Peyer's patch (tissue), 4 donors: ENCODE data around the gene EEF1A2. TPM values are rescaled to one million over a fixed set of nuclear protein-coding genes. Genes with fewer than 3 reads are reported as not detected.
A peak's percentile ranks its signal among the peaks of the same experiment; 100 is the strongest.
"Not testable (repeated sequence)": the region's sequence is repeated elsewhere in the genome, so short reads cannot be mapped to it uniquely, and the experiment has no call there.

Experiments used
- DNase-seq, 3 donors: peaks; one replicate each; pipeline ENCODE4 v3.0.0-alpha.2; 2017 to 2019
- H3K27ac ChIP-seq, 4 donors: fragments of 200-600 bp; sonication (generic); one replicate each; pipeline ENCODE4 v1.5.1; 2016 to 2019
- H3K27me3 ChIP-seq, 2 donors: fragments of 200-600 bp; sonication (generic); one replicate each; pipeline ENCODE4 v1.5.1; 2019
- H3K36me3 ChIP-seq, 3 donors: fragments of 200-600 bp; sonication (generic); one replicate each; pipeline ENCODE4 v1.5.1; 2016 to 2019
- H3K4me1 ChIP-seq, 4 donors: fragments of 200-600 bp; sonication (generic); one replicate each; pipeline ENCODE4 v1.5.1; 2016 to 2019
- H3K4me3 ChIP-seq, 4 donors: fragments of 200-600 bp; sonication (generic); 1 replicate in 3 of 4; 2 replicates in 1 of 4; pipeline ENCODE4 v1.5.1; 2016 to 2019; ENCODE audit warnings: mild to moderate bottlenecking in 1 of 4
- H3K9me3 ChIP-seq, 4 donors: fragments of 200-600 bp; sonication (generic); one replicate each; pipeline ENCODE4 v1.5.1; 2016 to 2019; ENCODE audit warnings: mild to moderate bottlenecking in 1 of 4
- CTCF ChIP-seq, 6 experiments: fragments of 450-650 bp in 4 of 6; fragments of 200-600 bp in 2 of 6; sonication (generic) in 1 of 6; IDR thresholded peaks; one replicate each; pipeline ENCODE4 v1.5.1; 2017 to 2019; ENCODE audit warnings: antibody characterized with exemption in 6 of 6, mild to moderate bottlenecking in 3 of 6, moderate library complexity in 1 of 6
- POLR2A ChIP-seq, 2 donors: fragments of 450-650 bp; IDR thresholded peaks; one replicate each; pipeline ENCODE4 v1.5.1; 2017; ENCODE audit warnings: antibody characterized with exemption in 2 of 2, mild to moderate bottlenecking in 2 of 2, moderate library complexity in 2 of 2
- total RNA-seq, 4 donors: library from RNA; depleted of rRNA; stranded (reverse); fragments of >200 nt; gene quantifications; one replicate each; pipeline ENCODE4 v1.1.0, GENCODE V29; 2016

Gene EEF1A2
- total RNA-seq, 4 donors from 2014 or later: 0.67 to 3.3 (median 2.1) TPM

- TF ChIP-seq POLR2A (IDR thresholded peaks at IDR 0.05): no peak
- no peak for TF ChIP-seq CTCF (IDR thresholded peaks at IDR 0.05)
- Histone ChIP-seq H3K9me3 (no peaks in the 10 kb centered on the region), H3K4me1 (peaks cover 0 to 27% (median 11%) of the 10 kb centered on the region in 4 donors), H3K4me3 (no peak overlapping the region), H3K27ac (no peak overlapping the region), H3K36me3 (peaks cover 0 to 13% (median 0%) of the 10 kb centered on the region in 3 donors), H3K27me3 (no peaks in the 10 kb centered on the region)
- peak in 1 of 3 donors; percentile 40 for DNase-seq
Observed at GRCh38 chr20:63518351-63518861, 19.5 kb upstream of the EEF1A2 start.

GRCh38 chr20:63517376-63518309, 18.8 kb upstream of the EEF1A2 start:
- H3K27me3 ChIP-seq: no peaks in the 10 kb centered on the region
- peaks cover 0 to 6% (median 0%) of the 10 kb centered on the region in 3 donors for H3K36me3 ChIP-seq
- H3K9me3 ChIP-seq: no peaks in the 10 kb centered on the region
- no peak overlapping the region for H3K4me3 ChIP-seq
- TF ChIP-seq CTCF (IDR thresholded peaks at IDR 0.05) (no peak), POLR2A (IDR thresholded peaks at IDR 0.05) (no peak)
- peak in 1 of 3 donors; percentile 41 for DNase-seq
- H3K4me1 ChIP-seq: peaks cover 0 to 22% (median 11%) of the 10 kb centered on the region in 4 donors
- no peak overlapping the region for H3K27ac ChIP-seq

GRCh38 chr20:63514520-63514919, 15.6 kb upstream of the EEF1A2 start:
- not testable (repeated sequence) for H3K4me3 ChIP-seq, H3K27me3 ChIP-seq, H3K27ac ChIP-seq, H3K9me3 ChIP-seq, H3K4me1 ChIP-seq, DNase-seq, H3K36me3 ChIP-seq

GRCh38 chr20:63513207-63513606, 14.3 kb upstream of the EEF1A2 start:
- no peak overlapping the region for H3K27ac ChIP-seq
- TF ChIP-seq POLR2A (IDR thresholded peaks at IDR 0.05) (no peak), CTCF (IDR thresholded peaks at IDR 0.05) (no peak)
- no peaks in the 10 kb centered on the region for H3K4me1 ChIP-seq
- H3K27me3 ChIP-seq: no peaks in the 10 kb centered on the region
- H3K9me3 ChIP-seq: no peaks in the 10 kb centered on the region
- no peaks in the 10 kb centered on the region for H3K36me3 ChIP-seq
- no peak for DNase-seq
- H3K4me3 ChIP-seq: no peak overlapping the region

- Histone ChIP-seq H3K9me3 (peaks cover 0 to 15% (median 2%) of the 10 kb centered on the region in 4 donors), H3K27ac (no peak overlapping the region), H3K4me3 (no peak overlapping the region), H3K4me1 (no peaks in the 10 kb centered on the region), H3K36me3 (no peaks in the 10 kb centered on the region), H3K27me3 (no peaks in the 10 kb centered on the region)
- DNase-seq: no peak
- TF ChIP-seq POLR2A (IDR thresholded peaks at IDR 0.05) (no peak), CTCF (IDR thresholded peaks at IDR 0.05) (no peak)
Observed at GRCh38 chr20:63509088-63509564, 10.2 kb upstream of the EEF1A2 start.
